GM23338 (cell line): ENCODE measurements around the gene DIP2B. TPM values are rescaled to one million over a fixed set of nuclear protein-coding genes. Genes with fewer than 3 reads are reported as not detected.

ENCODE experiments used
- ATAC-seq: fragments of 200-7000 bp; cut with Tn5 transposase; 3 replicates; pipeline ENCODE4 v1.9.1; 2020
- DNase-seq: peaks from one replicate; pipeline ENCODE4 v3.0.0-alpha.2; 2015; ENCODE audit warnings: low spot score
- H2AFZ ChIP-seq: fragments of 200-600 bp; sonication (generic); 2 replicates; pipeline ENCODE4 v1.8.0; 2016; ENCODE audit warnings: antibody characterized with exemption, mild to moderate bottlenecking, moderate library complexity
- H3F3A ChIP-seq: fragments of 200-600 bp; sonication (generic); replicated peaks from 2 replicates; pipeline ENCODE4 v1.8.0; 2017; ENCODE audit warnings: antibody characterized with exemption, mixed run types, low read depth
- H3K27ac ChIP-seq: fragments of 200-600 bp; sonication (generic); 2 replicates; pipeline ENCODE4 v1.6.1; 2016; ENCODE audit warnings: low read depth
- H3K27me3 ChIP-seq: fragments of 200-600 bp; sonication (generic); 2 replicates; pipeline ENCODE4 v1.8.0; 2016; ENCODE audit warnings: mild to moderate bottlenecking, mixed run types, moderate library complexity; ENCODE audit not compliant: insufficient read depth
- H3K36me3 ChIP-seq: fragments of 200-600 bp; sonication (generic); 2 replicates; pipeline ENCODE4 v1.8.0; 2016; ENCODE audit warnings: mild to moderate bottlenecking; ENCODE audit not compliant: insufficient read depth
- H3K4me1 ChIP-seq: fragments of 200-600 bp; sonication (generic); 2 replicates; pipeline ENCODE4 v1.8.0; 2016; ENCODE audit warnings: mild to moderate bottlenecking, moderate library complexity; ENCODE audit not compliant: insufficient read depth
- H3K4me2 ChIP-seq: fragments of 200-600 bp; sonication (generic); 2 replicates; pipeline ENCODE4 v1.7.1; 2017; ENCODE audit warnings: mixed run types
- H3K4me3 ChIP-seq: fragments of 200-600 bp; sonication (generic); 2 replicates; pipeline ENCODE4 v1.6.1; 2016; ENCODE audit warnings: mixed run types
- H3K79me2 ChIP-seq: fragments of 200-600 bp; sonication (generic); replicated peaks from 2 replicates; pipeline ENCODE4 v1.8.0; 2017; ENCODE audit warnings: mild to moderate bottlenecking; ENCODE audit not compliant: insufficient read depth
- H3K9me2 ChIP-seq: fragments of 200-600 bp; sonication (generic); 2 replicates; pipeline ENCODE4 v1.8.0; 2017; ENCODE audit not compliant: insufficient read depth
- H4K20me1 ChIP-seq: fragments of 200-600 bp; sonication (generic); replicated peaks from 2 replicates; pipeline ENCODE4 v1.8.0; 2017; ENCODE audit warnings: mild to moderate bottlenecking; ENCODE audit not compliant: insufficient read depth
- H3K27ac Mint-ChIP-seq: 2 replicates; pipeline ENCODE4 v1.8.0; 2020; ENCODE audit warnings: inconsistent platforms, mild to moderate bottlenecking, moderate library complexity, mixed read lengths
- H3K27me3 Mint-ChIP-seq: 3 replicates; pipeline ENCODE4 v1.8.0; 2022; ENCODE audit warnings: low read depth, mild to moderate bottlenecking, moderate library complexity, mixed read lengths, inconsistent platforms; ENCODE audit not compliant: insufficient read depth, poor library complexity
- H3K36me3 Mint-ChIP-seq: 3 replicates; pipeline ENCODE4 v1.8.0; 2021; ENCODE audit warnings: low read depth, mild to moderate bottlenecking, inconsistent platforms, moderate library complexity, mixed read lengths
- H3K4me1 Mint-ChIP-seq: 3 replicates; pipeline ENCODE4 v1.8.0; 2020; ENCODE audit warnings: mild to moderate bottlenecking, inconsistent platforms, mixed read lengths
- H3K4me3 Mint-ChIP-seq: 3 replicates; pipeline ENCODE4 v1.8.0; 2021; ENCODE audit warnings: moderate library complexity, mild to moderate bottlenecking, inconsistent platforms, mixed read lengths
- H3K9me3 Mint-ChIP-seq: 3 replicates; pipeline ENCODE4 v1.8.0; 2020; ENCODE audit warnings: moderate library complexity, mild to moderate bottlenecking, inconsistent platforms, mixed read lengths
- CREB1 ChIP-seq: fragments of 250-450 bp; sonication (Bioruptor Pico); IDR thresholded peaks from 2 replicates; pipeline ENCODE4 v1.5.0; 2020; ENCODE audit warnings: low read depth, mild to moderate bottlenecking, moderate library complexity
- CTCF ChIP-seq, 2 experiments: fragments of 200-600 bp in 1 of 2; sonication (generic) in 1 of 2; conservative IDR thresholded peaks; 2 replicates each; pipeline versions ENCODE4 v1.5.1 to v1.6.1; 2016 to 2017; ENCODE audit warnings: antibody characterized with exemption in 2 of 2, low read depth in 2 of 2, mild to moderate bottlenecking in 2 of 2, moderate library complexity in 1 of 2
- EZH2 ChIP-seq: fragments of 200-600 bp; sonication (generic); IDR thresholded peaks from one replicate; pipeline ENCODE4 v1.8.0; 2017; ENCODE audit warnings: antibody characterized with exemption, mild to moderate bottlenecking, low read depth; ENCODE audit not compliant: unreplicated experiment
- EZH2phosphoT487 ChIP-seq: fragments of 200-600 bp; sonication (generic); IDR thresholded peaks from one replicate; pipeline ENCODE4 v1.8.1; 2018; ENCODE audit warnings: antibody characterized with exemption; ENCODE audit not compliant: unreplicated experiment
- JUNB ChIP-seq: IDR thresholded peaks from one replicate; pipeline ENCODE4 v1.6.1; 2016; ENCODE audit warnings: antibody characterized with exemption; ENCODE audit not compliant: unreplicated experiment
- NANOG ChIP-seq: IDR thresholded peaks from 2 replicates; pipeline ENCODE4 v1.6.1; 2016; ENCODE audit warnings: antibody characterized with exemption, borderline replicate concordance
- POLR2AphosphoS5 ChIP-seq: IDR thresholded peaks from 2 replicates; pipeline ENCODE4 v1.6.1; 2016; ENCODE audit warnings: antibody characterized with exemption, low read depth
- REST ChIP-seq: IDR thresholded peaks from one replicate; pipeline ENCODE4 v1.6.1; 2018; ENCODE audit warnings: antibody characterized with exemption; ENCODE audit not compliant: unreplicated experiment
- STAT1 ChIP-seq: IDR thresholded peaks from one replicate; pipeline ENCODE4 v1.6.1; 2016; ENCODE audit warnings: antibody characterized with exemption; ENCODE audit not compliant: unreplicated experiment
- ZNF114 ChIP-seq: fragments of 250-450 bp; sonication (Bioruptor Pico); IDR thresholded peaks from 2 replicates; pipeline ENCODE4 v1.5.0; 2020; ENCODE audit warnings: mild to moderate bottlenecking, moderate library complexity
- ZNF331 ChIP-seq: fragments of 250-450 bp; sonication (Bioruptor Pico); IDR thresholded peaks from 2 replicates; pipeline ENCODE4 v1.5.0; 2020; ENCODE audit warnings: low read depth, mild to moderate bottlenecking, moderate library complexity
- polyA plus RNA-seq: library from polyadenylated mRNA; unstranded; fragments of >200 nt; fragmentation: Nextera tagmentation; extraction: Ambion mirVana; gene quantifications from 2 replicates; pipeline ENCODE4 v1.2.1, GENCODE V29; 2016
- total RNA-seq: library from RNA; depleted of rRNA; stranded (reverse); fragments of >200 nt; shearing (Covaris generic); gene quantifications from 2 replicates; pipeline ENCODE4 v1.2.3, GENCODE V29; 2014
- TF ChIP-seq, protein P1 (sequence below): IDR thresholded peaks from 2 replicates; pipeline ENCODE4 v1.6.1; 2016; ENCODE audit warnings: antibody characterized with exemption

DIP2B gene
- total and polyA plus RNA-seq, 2 experiments from 2014 or later = 8.0 to 36.4 TPM

DNA sequence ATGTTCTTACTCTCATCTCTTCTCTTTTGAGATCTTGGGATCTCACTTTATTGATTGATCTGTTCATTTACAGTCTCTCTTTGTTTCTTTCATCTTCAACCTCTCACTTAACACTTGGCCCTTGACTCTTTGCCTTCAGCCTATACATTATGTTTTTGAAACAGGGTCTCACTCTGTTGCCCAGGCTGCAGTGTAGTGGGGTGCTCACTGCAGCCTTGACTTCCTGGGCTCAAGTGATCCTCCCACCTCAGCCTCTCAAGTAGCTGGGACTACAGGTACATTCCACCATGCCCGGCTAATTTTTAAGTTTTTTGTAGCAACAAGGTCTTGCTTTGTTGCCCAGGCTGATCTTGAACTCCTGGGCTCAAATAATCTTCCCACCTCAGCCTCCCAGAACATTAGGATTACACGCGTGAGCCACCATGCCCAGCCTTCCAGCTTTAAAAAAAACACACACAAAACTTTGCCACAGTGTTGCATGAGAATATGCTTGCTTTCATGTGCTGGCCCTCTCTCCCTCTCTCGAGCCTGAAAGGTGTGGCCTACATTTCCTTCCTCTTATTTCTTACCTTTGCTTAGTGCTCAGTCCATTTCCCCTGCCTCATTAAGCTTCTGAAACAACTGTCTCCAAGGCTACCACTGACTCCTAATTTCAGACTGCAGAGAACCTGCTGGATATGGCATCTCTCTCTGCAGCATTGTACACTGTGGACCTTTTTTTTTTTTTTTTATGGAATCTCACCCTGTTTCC lies 9.9 kb downstream of the DIP2B start:
- Mint-ChIP-seq H3K27me3 (peaks cover 2% of the 10 kb centered on the region), H3K4me1 (peaks cover 2% of the 10 kb centered on the region; the same call in 2 of the 3 replicates), H3K4me3 (no peak overlapping the region), H3K9me3 (no peaks in the 10 kb centered on the region), H3K27ac (peak overlapping the region; percentile 8; the same call in 1 of the 2 replicates), H3K36me3 (peaks cover 3% of the 10 kb centered on the region; the same call in 1 of the 3 replicates)
- ATAC-seq = no peak
- Histone ChIP-seq H3K79me2 (peaks cover 100% of the 10 kb centered on the region), H3K36me3 (no peaks in the 10 kb centered on the region), H3K4me2 (no peak overlapping the region), H4K20me1 (peaks cover 29% of the 10 kb centered on the region), H3F3A (no peaks in the 10 kb centered on the region), H3K9me2 (peaks cover 5% of the 10 kb centered on the region; the same call in 1 of the 2 replicates), H3K4me3 (no peak overlapping the region), H3K27me3 (no peaks in the 10 kb centered on the region), H2AFZ (no peak overlapping the region), H3K27ac (no peak overlapping the region), H3K4me1 (peaks cover 7% of the 10 kb centered on the region; the same call in 1 of the 2 replicates)
- TF ChIP-seq EZH2 (no peak), POLR2AphosphoS5 (no peak), NANOG (no peak), CTCF (conservative IDR thresholded peaks at IDR 0.05; ENCODE audit: low read depth in 2 of 2) (no peak), STAT1 (no peak), CREB1 (no peak), ZNF114 (no peak), ZNF331 (CRISPR knock-in tag) (no peak)
- no peak for DNase-seq

GRCh38 chr12:50515587-50515986 lies 10.8 kb downstream of the DIP2B start:
- H3K4me3 Mint-ChIP-seq = no peak overlapping the region
- peaks cover 3% of the 10 kb centered on the region; the same call in 1 of the 3 replicates for H3K36me3 Mint-ChIP-seq
- no peak for ATAC-seq
- no peak overlapping the region for H3K27ac Mint-ChIP-seq
- Histone ChIP-seq H3K27me3 (no peaks in the 10 kb centered on the region), H4K20me1 (peaks cover 29% of the 10 kb centered on the region), H3K4me2 (no peak overlapping the region), H3F3A (no peaks in the 10 kb centered on the region), H3K9me2 (peaks cover 5% of the 10 kb centered on the region; the same call in 1 of the 2 replicates), H3K4me3 (no peak overlapping the region), H3K27ac (no peak overlapping the region), H3K79me2 (peaks cover 99% of the 10 kb centered on the region), H3K36me3 (no peaks in the 10 kb centered on the region), H3K4me1 (peaks cover 7% of the 10 kb centered on the region; the same call in 1 of the 2 replicates), H2AFZ (no peak overlapping the region)
- no peak for DNase-seq
- H3K4me1 Mint-ChIP-seq = peaks cover 2% of the 10 kb centered on the region; the same call in 1 of the 3 replicates
- no peaks in the 10 kb centered on the region for H3K9me3 Mint-ChIP-seq
- peaks cover 2% of the 10 kb centered on the region for H3K27me3 Mint-ChIP-seq
- TF ChIP-seq ZNF114 (no peak), NANOG (no peak), POLR2AphosphoS5 (no peak), CREB1 (no peak), JUNB (no peak), CTCF (conservative IDR thresholded peaks at IDR 0.05; ENCODE audit: low read depth in 2 of 2) (no peak), EZH2phosphoT487 (no peak), EZH2 (no peak), REST (no peak)
- TF ChIP-seq, protein P1, sequence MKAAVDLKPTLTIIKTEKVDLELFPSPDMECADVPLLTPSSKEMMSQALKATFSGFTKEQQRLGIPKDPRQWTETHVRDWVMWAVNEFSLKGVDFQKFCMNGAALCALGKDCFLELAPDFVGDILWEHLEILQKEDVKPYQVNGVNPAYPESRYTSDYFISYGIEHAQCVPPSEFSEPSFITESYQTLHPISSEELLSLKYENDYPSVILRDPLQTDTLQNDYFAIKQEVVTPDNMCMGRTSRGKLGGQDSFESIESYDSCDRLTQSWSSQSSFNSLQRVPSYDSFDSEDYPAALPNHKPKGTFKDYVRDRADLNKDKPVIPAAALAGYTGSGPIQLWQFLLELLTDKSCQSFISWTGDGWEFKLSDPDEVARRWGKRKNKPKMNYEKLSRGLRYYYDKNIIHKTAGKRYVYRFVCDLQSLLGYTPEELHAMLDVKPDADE = no peak
